HepG2 (cell line): ENCODE results near the gene UBXN1. TPM values are rescaled to one million over a fixed set of nuclear protein-coding genes. Genes with fewer than 3 reads are reported as not detected.

Experiments used
- ATAC-seq: fragments of 200-7000 bp; cut with Tn5 transposase; 3 replicates; pipeline ENCODE4 v1.9.1; 2020; ENCODE audit warnings: mild to moderate bottlenecking, moderate library complexity
- BruUV-seq: library from RNA; stranded (reverse); fragments of 400-500 nt; replicated peaks from 2 replicates; lab custom pipeline; 2021; lab: Mats Ljungman, UMichigan
- CTCF ChIA-PET: fragments of 300-600 bp; formaldehyde crosslinking; extraction: SDS; loops from one replicate; lab custom pipeline; 2021; ENCODE audit warnings: low total read pairs, inconsistent platforms, low intra/inter-chr PET ratio; lab: Yijun Ruan, JAX
- POLR2A ChIA-PET: fragments of 350-600 bp; sonication (Branson Sonifier 250); formaldehyde crosslinking; loops from one replicate; lab custom pipeline; 2020; ENCODE audit warnings: antibody characterized with exemption, inconsistent platforms; lab: Yijun Ruan, JAX
- DNase-seq: peaks from one replicate; pipeline ENCODE4 v3.0.0-alpha.2; 2015; ENCODE audit warnings: low spot score
- FAIRE-seq: peaks from 3 replicates; lab custom pipeline; 2011; peaks lifted over from hg19 to GRCh38; lab: Jason Lieb, UNC
- H2AFZ ChIP-seq: one replicate; pipeline ENCODE4 v1.6.1; 2011; ENCODE audit warnings: low read length, inconsistent platforms
- H3K27ac ChIP-seq: fragments of 300-600 bp; 3 replicates; pipeline ENCODE4 v1.8.0; 2011; ENCODE audit warnings: mixed run types, mild to moderate bottlenecking, mixed read lengths, low read length, inconsistent platforms; ENCODE audit not compliant: insufficient read depth; ENCODE audit errors: extremely low read length
- H3K27me3 ChIP-seq, 2 experiments: fragments of 200-600 bp in 1 of 2; 2 replicates in 1 of 2; 3 replicates in 1 of 2; pipeline versions ENCODE4 v1.6.0 to v1.8.0; 2011; ENCODE audit warnings: low read length in 2 of 2, mild to moderate bottlenecking in 2 of 2, moderate library complexity in 2 of 2, inconsistent platforms in 1 of 2; ENCODE audit not compliant: insufficient read depth in 2 of 2, control insufficient read depth in 1 of 2
- H3K36me3 ChIP-seq, 2 experiments: fragments of 200-600 bp in 1 of 2; replicated peaks in 1 of 2; 2 replicates in 1 of 2; 3 replicates in 1 of 2; pipeline versions ENCODE4 v1.5.1 to v1.8.0; 2011; ENCODE audit warnings: low read length in 2 of 2, inconsistent platforms in 1 of 2; ENCODE audit not compliant: insufficient read depth in 2 of 2, control insufficient read depth in 1 of 2
- H3K4me1 ChIP-seq: 2 replicates; pipeline ENCODE4 v1.5.1; 2012; ENCODE audit warnings: low read length, inconsistent platforms; ENCODE audit not compliant: insufficient read depth
- H3K4me2 ChIP-seq: 2 replicates; pipeline ENCODE4 v1.6.0; 2011; ENCODE audit warnings: low read depth, low read length, inconsistent platforms
- H3K4me3 ChIP-seq, 3 experiments: fragments of 200-600 bp in 1 of 3; sonication (generic), shearing (Covaris generic) in 1 of 3; replicated peaks in 1 of 3; 2 replicates each; pipeline ENCODE4 v1.5.1; 2011 to 2016; ENCODE audit warnings: low read length in 3 of 3, inconsistent platforms in 2 of 3, low read depth in 2 of 3, mild to moderate bottlenecking in 2 of 3, control low read depth in 1 of 3, mixed read lengths in 1 of 3; ENCODE audit not compliant: insufficient read depth in 1 of 3
- H3K79me2 ChIP-seq: one replicate; pipeline ENCODE4 v1.6.1; 2011; ENCODE audit warnings: low read length, inconsistent platforms; ENCODE audit not compliant: insufficient read depth
- H3K9ac ChIP-seq: 2 replicates; pipeline ENCODE4 v1.6.0; 2011; ENCODE audit warnings: mild to moderate bottlenecking, low read depth, low read length, inconsistent platforms; ENCODE audit not compliant: insufficient read depth
- H3K9me3 ChIP-seq: 2 replicates; pipeline ENCODE4 v1.5.1; 2012; ENCODE audit warnings: mild to moderate bottlenecking, low read length
- H4K20me1 ChIP-seq: 2 replicates; pipeline ENCODE4 v1.6.0; 2011; ENCODE audit warnings: inconsistent platforms, mild to moderate bottlenecking, low read length, moderate library complexity; ENCODE audit not compliant: insufficient read depth
- ATF3 ChIP-seq: sonication (generic); formaldehyde crosslinking; IDR thresholded peaks from 2 replicates; pipeline ENCODE4 v1.4.0; 2020; ENCODE audit warnings: missing genetic modification reagents
- NR2F1 ChIP-seq, 2 experiments: fragments of 450-650 bp in 1 of 2; formaldehyde crosslinking in 1 of 2; IDR thresholded peaks; 2 replicates each; pipeline versions ENCODE4 v1.5.0 to v1.6.1; 2016 to 2020; ENCODE audit warnings: mild to moderate bottlenecking in 1 of 2, missing compliant biosample characterization in 1 of 2, missing genetic modification reagents in 1 of 2, moderate library complexity in 1 of 2
- PLRG1 ChIP-seq: fragments of 450-650 bp; conservative IDR thresholded peaks from 2 replicates; pipeline ENCODE4 v1.6.1; 2016
- ZNF18 ChIP-seq: sonication (generic); formaldehyde crosslinking; IDR thresholded peaks from 2 replicates; pipeline ENCODE4 v1.8.0; 2022; ENCODE audit warnings: mild to moderate bottlenecking, missing genetic modification reagents; ENCODE audit not compliant: insufficient replicate concordance
- ZNF333 ChIP-seq: sonication (generic); formaldehyde crosslinking; IDR thresholded peaks from 2 replicates; pipeline ENCODE4 v1.4.0; 2020; ENCODE audit warnings: mild to moderate bottlenecking, missing genetic modification reagents, borderline replicate concordance
- ZNF510 ChIP-seq: sonication (generic); formaldehyde crosslinking; IDR thresholded peaks from 2 replicates; pipeline ENCODE4 v1.4.0; 2020; ENCODE audit warnings: low read depth, mild to moderate bottlenecking, missing genetic modification reagents
- ZSCAN12 ChIP-seq: sonication (generic); formaldehyde crosslinking; IDR thresholded peaks from 2 replicates; pipeline ENCODE4 v1.9.0; 2021; ENCODE audit warnings: mild to moderate bottlenecking, missing genetic modification reagents
- ZSCAN30 ChIP-seq: sonication (generic); formaldehyde crosslinking; IDR thresholded peaks from 2 replicates; pipeline ENCODE4 v1.5.0; 2020; ENCODE audit warnings: mild to moderate bottlenecking, missing genetic modification reagents
- ZSCAN31 ChIP-seq: sonication (generic); formaldehyde crosslinking; IDR thresholded peaks from 2 replicates; pipeline ENCODE4 v1.5.0; 2020; ENCODE audit warnings: low read depth, mild to moderate bottlenecking, missing genetic modification reagents
- WGBS: methylation state at CpG from one replicate; pipeline ENCODE4 v1.1.6; 2017; ENCODE audit warnings: low lambda C conversion rate; 5-methylcytosine and 5-hydroxymethylcytosine counted together
- in situ Hi-C: cut with HindIII; loops from 2 replicates; pipeline ENCODE4 v1.10.0; 2017; ENCODE audit warnings: low pct_unique_long_range_greater_than_20kb; ENCODE audit not compliant: extremely low pct_ligation_motif_present
- intact Hi-C: fragments of 100-400 bp; cut with micrococcal nuclease; formaldehyde crosslinking; loops from one replicate; pipeline ENCODE4 v1.10.0; 2022; ENCODE audit not compliant: unreplicated experiment
- polyA plus RNA-seq, 8 experiments: library from polyadenylated mRNA; depleted of rRNA in 3 of 8; stranded (reverse) in 7 of 8; unstranded in 1 of 8; fragments of >200 nt; fragmentation: Illumina TruSeq in 4 of 8; extraction: Trizol in 4 of 8; gene quantifications; 2 replicates each; pipeline versions ENCODE4 v1.2.1 to v1.2.3, GENCODE V29; 2011 to 2016; ENCODE audit warnings: low read depth in 4 of 8, missing spikeins in 1 of 8, mixed read lengths in 1 of 8; ENCODE audit not compliant: insufficient read depth in 1 of 8
- total RNA-seq, 5 experiments: library from RNA; depleted of rRNA; stranded (reverse); fragments of >200 nt; fragmentation: Illumina TruSeq; extraction: Trizol; gene quantifications; 2 replicates each; pipeline ENCODE4 v1.2.3, GENCODE V29; 2016; ENCODE audit warnings: low read depth in 1 of 5

The UBXN1 gene
- total and polyA plus RNA-seq, 2 of the 13 experiments (the other 11 are each of a cell fraction or from before 2014, with no cell fraction given), result 47.5 to 52.4 TPM

DNA sequence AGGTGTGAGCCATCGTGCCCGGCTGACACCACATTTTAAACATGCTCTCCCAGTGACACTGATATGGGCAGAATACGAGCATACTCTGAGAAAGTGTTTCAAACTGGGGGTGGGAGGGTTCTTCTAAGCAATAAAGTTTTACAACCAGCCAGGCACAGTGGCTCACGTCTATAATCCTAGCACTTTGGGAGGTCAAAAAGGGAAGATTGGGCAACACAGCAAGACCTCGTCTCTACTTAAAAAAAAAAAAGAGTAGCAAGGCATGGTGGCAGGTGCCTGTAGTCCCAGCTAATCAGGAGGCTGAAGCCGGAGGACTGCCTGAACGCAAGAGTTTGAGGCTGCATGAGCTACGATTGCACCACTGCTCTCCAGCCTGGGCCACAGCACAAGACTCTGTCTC, 34.7 kb downstream of the UBXN1 start:
- no TSS peak for BruUV-seq
- Histone ChIP-seq H3K79me2 (peaks cover 44% of the 10 kb centered on the region), H3K4me3 (no peak overlapping the region; a peak in 1 of 6 replicates), H4K20me1 (peaks cover 8% of the 10 kb centered on the region), H3K27me3 (no peaks in the 10 kb centered on the region), H3K4me2 (no peak overlapping the region; the same call in 1 of the 2 replicates), H3K9ac (peak overlapping the region; percentile 100; the same call in 1 of the 2 replicates), H3K4me1 (peaks cover 69% of the 10 kb centered on the region), H2AFZ (no peak overlapping the region), H3K9me3 (no peaks in the 10 kb centered on the region), H3K27ac (peak overlapping the region; percentile 98), H3K36me3 (peaks cover 2 to 23% of the 10 kb centered on the region in 2 experiments; a peak in 4 of 5 replicates)
- intact Hi-C loops (no loop called here), in situ Hi-C loops (no loop called here)
- TF ChIP-seq PLRG1 (no peak), ZNF18 (no peak), ZSCAN12 (CRISPR knock-in tag) (no peak), ZNF510 (CRISPR knock-in tag) (no peak), ZSCAN30 (no peak), ZSCAN31 (no peak), NR2F1 (CRISPR knock-in tag; IDR thresholded peaks at IDR 0.05) (no peak), ZNF333 (CRISPR knock-in tag) (no peak), ATF3 (no peak)
- DNase-seq (no peak), FAIRE-seq (no peak), ATAC-seq (no peak)
- POLR2A ChIA-PET, result interaction anchor here (0.7 to 5.0 kb wide), 14 partner anchors 9 to 197 kb away, joined by 3 to 98 read pairs (median 15); partner anchors contain the start of genes B3GAT3, C11orf98, CSKMT and EEF1G
- WGBS, result 91% methylated on average over 8 of the region's 8 CpGs
- CTCF ChIA-PET, result no interaction called here
